ENCODE data around the gene STX1B. TPM values are rescaled to one million over a fixed set of nuclear protein-coding genes. Genes with fewer than 3 reads are reported as not detected.

The STX1B gene
- polyA plus RNA-seq, 3 donors = 1.7 TPM; not detected in 2

GRCh38 chr16:31007684-31008083, 2.8 kb downstream of the STX1B start:
- H3K27ac ChIP-seq (ENCODE audit: low read depth in 1 of 2, low read length in 2 of 2) = no peak overlapping the region
- H4K20me1 ChIP-seq (ENCODE audit: insufficient read depth, low read length) = no peaks in the 10 kb centered on the region
- peaks cover 6% of the 10 kb centered on the region for H3K4me1 Mint-ChIP-seq
- H3K27ac Mint-ChIP-seq = no peak overlapping the region
- no peak overlapping the region for H3K9ac ChIP-seq (ENCODE audit: insufficient read depth, low read length, poor library complexity, severe bottlenecking)
- WGBS (ENCODE audit: insufficient coverage) = 67% methylated on average over 5 of the region's 6 CpGs
- H3K4me2 ChIP-seq (replicated peaks; ENCODE audit: extremely low read depth, low read length, poor library complexity, severe bottlenecking) = no peak overlapping the region
- H3K4me3 ChIP-seq (replicated peaks in 1 of 3; ENCODE audit: low read depth in 2 of 3, low read length in 3 of 3) = no peak overlapping the region
- TF ChIP-seq CTCF (IDR thresholded peaks at IDR 0.05) = no peak
- H3K36me3 ChIP-seq (replicated peaks in 1 of 2; ENCODE audit: control insufficient read depth in 1 of 2, insufficient read depth in 2 of 2, low read length in 2 of 2) = no peaks in the 10 kb centered on the region
- H3K27me3 Mint-ChIP-seq (ENCODE audit: low read depth in 3 of 3) = peaks cover 42 to 62% (median 48%) of the 10 kb centered on the region in 3 donors
- H2AFZ ChIP-seq (ENCODE audit: insufficient read depth, low read depth, low read length, poor library complexity, severe bottlenecking) = no peak overlapping the region
- H3K79me2 ChIP-seq (ENCODE audit: insufficient read depth, low read length) = no peaks in the 10 kb centered on the region
- H3K9me3 ChIP-seq (replicated peaks in 1 of 2; ENCODE audit: control insufficient read depth in 1 of 2, insufficient read depth in 1 of 2, low read length in 2 of 2) = no peaks in the 10 kb centered on the region
- H3K4me3 Mint-ChIP-seq = no peak overlapping the region
- peaks cover under 1 to 12% (median 9%) of the 10 kb centered on the region in 7 donors for H3K9me3 Mint-ChIP-seq
- intact Hi-C loops (cut with micrococcal nuclease) = no loop called here
- no peak for DNase-seq
- no peaks in the 10 kb centered on the region for H3K4me1 ChIP-seq (ENCODE audit: control insufficient read depth in 1 of 2, insufficient read depth in 2 of 2, low read length in 2 of 2)
- peaks cover 0 to 10% of the 10 kb centered on the region in 2 donors for H3K36me3 Mint-ChIP-seq
- H3K27me3 ChIP-seq (ENCODE audit: control insufficient read depth in 2 of 2, insufficient read depth in 2 of 2, low read length in 2 of 2) = peaks cover 10 to 35% of the 10 kb centered on the region in 2 donors

DNA sequence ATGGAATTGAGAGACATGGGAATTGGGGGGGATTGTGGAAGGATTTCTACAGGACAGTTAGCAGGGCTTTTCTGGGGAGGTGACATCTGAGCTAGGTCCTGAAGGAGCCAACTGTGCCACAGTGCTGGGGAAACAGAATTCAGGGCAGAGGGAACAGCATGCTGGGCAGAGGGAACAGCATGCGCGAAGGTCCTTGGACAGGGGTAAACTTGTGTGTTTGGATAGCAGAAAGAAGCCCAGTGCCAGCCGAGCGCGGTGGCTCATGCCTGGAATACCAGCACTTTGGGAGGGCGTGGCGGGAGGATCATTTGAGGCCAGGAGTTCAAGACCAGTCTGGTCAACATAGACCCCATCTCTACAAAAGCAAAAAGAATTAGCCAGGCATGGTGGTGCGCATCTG, 3.8 kb downstream of the STX1B start:
- no peaks in the 10 kb centered on the region for H3K36me3 ChIP-seq (replicated peaks in 1 of 2; ENCODE audit: control insufficient read depth in 1 of 2, insufficient read depth in 2 of 2, low read length in 2 of 2)
- H3K27ac ChIP-seq (ENCODE audit: low read depth in 1 of 2, low read length in 2 of 2) = no peak overlapping the region
- H3K4me1 ChIP-seq (ENCODE audit: control insufficient read depth in 1 of 2, insufficient read depth in 2 of 2, low read length in 2 of 2) = no peaks in the 10 kb centered on the region
- H3K9ac ChIP-seq (ENCODE audit: insufficient read depth, low read length, poor library complexity, severe bottlenecking) = no peak overlapping the region
- H3K9me3 Mint-ChIP-seq = peaks cover 0 to 11% (median 4%) of the 10 kb centered on the region in 7 donors
- no peak overlapping the region for H3K27ac Mint-ChIP-seq
- H4K20me1 ChIP-seq (ENCODE audit: insufficient read depth, low read length) = no peaks in the 10 kb centered on the region
- no peak overlapping the region for H3K4me3 ChIP-seq (replicated peaks in 1 of 3; ENCODE audit: low read depth in 2 of 3, low read length in 3 of 3)
- peak overlapping the region in 1 of 2 donors; percentile 24 for H3K4me3 Mint-ChIP-seq
- peaks cover 0 to 10% of the 10 kb centered on the region in 2 donors for H3K36me3 Mint-ChIP-seq
- no peak overlapping the region for H2AFZ ChIP-seq (ENCODE audit: insufficient read depth, low read depth, low read length, poor library complexity, severe bottlenecking)
- no peak overlapping the region for H3K4me2 ChIP-seq (replicated peaks; ENCODE audit: extremely low read depth, low read length, poor library complexity, severe bottlenecking)
- peaks cover 6% of the 10 kb centered on the region for H3K4me1 Mint-ChIP-seq
- H3K79me2 ChIP-seq (ENCODE audit: insufficient read depth, low read length) = no peaks in the 10 kb centered on the region
- no peak for DNase-seq
- H3K27me3 ChIP-seq (ENCODE audit: control insufficient read depth in 2 of 2, insufficient read depth in 2 of 2, low read length in 2 of 2) = peaks cover 9 to 28% of the 10 kb centered on the region in 2 donors
- no peaks in the 10 kb centered on the region for H3K9me3 ChIP-seq (replicated peaks in 1 of 2; ENCODE audit: control insufficient read depth in 1 of 2, insufficient read depth in 1 of 2, low read length in 2 of 2)
- TF ChIP-seq CTCF (IDR thresholded peaks at IDR 0.05) = no peak
- H3K27me3 Mint-ChIP-seq (ENCODE audit: low read depth in 3 of 3) = peaks cover 35 to 57% (median 38%) of the 10 kb centered on the region in 3 donors
- WGBS (ENCODE audit: insufficient coverage) = 95% methylated on average over 3 of the region's 8 CpGs
- intact Hi-C loops (cut with micrococcal nuclease) = no loop called here

All from CD14-positive monocyte (primary cell).